Neural cell (in vitro differentiated cells): Measurements from ENCODE around the gene CROCC2. TPM values are rescaled to one million over a fixed set of nuclear protein-coding genes. Genes with fewer than 3 reads are reported as not detected.

Experiments
- H2AFZ ChIP-seq: fragments of 200-600, 300-800 bp; sonication (generic), shearing (Covaris generic); 2 replicates; pipeline ENCODE4 v1.6.0; 2014; ENCODE audit warnings: low read depth, mild to moderate bottlenecking, antibody characterized with exemption, low read length, moderate library complexity
- H3F3A ChIP-seq: fragments of 200-600 bp; shearing (Covaris generic); 2 replicates; pipeline ENCODE4 v1.6.1; 2016; ENCODE audit warnings: mild to moderate bottlenecking, moderate library complexity, mixed read lengths, antibody characterized with exemption, low read length; ENCODE audit not compliant: insufficient read depth, poor library complexity, severe bottlenecking
- H3K27ac ChIP-seq: fragments of 200-600, 300-800 bp; sonication (generic), shearing (Covaris generic); 2 replicates; pipeline ENCODE4 v1.5.1; 2014; ENCODE audit warnings: mild to moderate bottlenecking, low read length, moderate library complexity
- H3K27me3 ChIP-seq: fragments of 300-800, 200-600 bp; sonication (generic), shearing (Covaris generic); 2 replicates; pipeline ENCODE4 v1.6.0; 2014; ENCODE audit warnings: mild to moderate bottlenecking, low read depth, low read length, moderate library complexity; ENCODE audit not compliant: insufficient read depth
- H3K36me3 ChIP-seq: fragments of 300-800, 200-600 bp; sonication (generic), shearing (Covaris generic); 2 replicates; pipeline ENCODE4 v1.5.1; 2014; ENCODE audit warnings: mild to moderate bottlenecking, antibody characterized with exemption, low read length, moderate library complexity; ENCODE audit not compliant: insufficient read depth
- H3K4me2 ChIP-seq: fragments of 300-800, 200-600 bp; sonication (generic), shearing (Covaris generic); 2 replicates; pipeline ENCODE4 v1.6.0; 2014; ENCODE audit warnings: mild to moderate bottlenecking, low read length
- H3K4me3 ChIP-seq: fragments of 300-800, 200-600 bp; sonication (generic), shearing (Covaris generic); 2 replicates; pipeline ENCODE4 v1.5.1; 2014; ENCODE audit warnings: mild to moderate bottlenecking, low read length, moderate library complexity
- H3K79me2 ChIP-seq: fragments of 200-600 bp; shearing (Covaris generic); replicated peaks from 2 replicates; pipeline ENCODE4 v1.6.0; 2014; ENCODE audit warnings: mild to moderate bottlenecking, low read length, moderate library complexity; ENCODE audit not compliant: insufficient read depth
- H3K9ac ChIP-seq: fragments of 300-800, 200-600 bp; sonication (generic), shearing (Covaris generic); 2 replicates; pipeline ENCODE4 v1.6.1; 2016; ENCODE audit warnings: mild to moderate bottlenecking, low read length, mixed read lengths
- H3K9me2 ChIP-seq: fragments of 200-600 bp; shearing (Covaris generic); 2 replicates; pipeline ENCODE4 v1.6.1; 2016; ENCODE audit warnings: mild to moderate bottlenecking, low read length, mixed read lengths; ENCODE audit not compliant: insufficient read depth
- H3K9me3 ChIP-seq: fragments of 200-600, 300-800 bp; sonication (generic), shearing (Covaris generic); 2 replicates; pipeline ENCODE4 v1.6.1; 2016; ENCODE audit warnings: mild to moderate bottlenecking, mixed run types, low read length, moderate library complexity, mixed read lengths
- H4K20me1 ChIP-seq: fragments of 200-600 bp; shearing (Covaris generic); 2 replicates; pipeline ENCODE4 v1.6.1; 2016; ENCODE audit warnings: mild to moderate bottlenecking, mixed run types; ENCODE audit not compliant: insufficient read depth
- CTCF ChIP-seq: fragments of 450-650 bp; IDR thresholded peaks from 2 replicates; pipeline ENCODE4 v1.5.1; 2014; ENCODE audit warnings: antibody characterized with exemption, mild to moderate bottlenecking, moderate library complexity; ENCODE audit not compliant: poor library complexity, severe bottlenecking
- EP300 ChIP-seq: fragments of 450-650 bp; conservative IDR thresholded peaks from 2 replicates; pipeline ENCODE4 v1.6.1; 2014; ENCODE audit warnings: antibody characterized with exemption, mild to moderate bottlenecking, moderate library complexity; ENCODE audit not compliant: poor library complexity, severe bottlenecking
- EZH2 ChIP-seq: fragments of 200-600, 300-800 bp; shearing (Covaris generic), sonication (generic); IDR thresholded peaks from 2 replicates; pipeline ENCODE4 v1.6.1; 2014; ENCODE audit warnings: antibody characterized with exemption, low read length, borderline replicate concordance, mild to moderate bottlenecking; ENCODE audit not compliant: insufficient read depth, poor library complexity, severe bottlenecking
- MXI1 ChIP-seq: fragments of 450-650 bp; conservative IDR thresholded peaks from 2 replicates; pipeline ENCODE4 v1.6.1; 2014; ENCODE audit warnings: antibody characterized with exemption, mild to moderate bottlenecking; ENCODE audit not compliant: poor library complexity, severe bottlenecking
- POLR2AphosphoS5 ChIP-seq: IDR thresholded peaks from 2 replicates; pipeline ENCODE4 v1.6.1; 2012
- RAD21 ChIP-seq: fragments of 450-650 bp; conservative IDR thresholded peaks from 2 replicates; pipeline ENCODE4 v1.6.1; 2014; ENCODE audit warnings: antibody characterized with exemption, mild to moderate bottlenecking, moderate library complexity
- SMC3 ChIP-seq: fragments of 450-650 bp; conservative IDR thresholded peaks from 2 replicates; pipeline ENCODE4 v1.6.1; 2014; ENCODE audit warnings: antibody characterized with exemption, mild to moderate bottlenecking, moderate library complexity; ENCODE audit not compliant: poor library complexity
- TAF1 ChIP-seq: IDR thresholded peaks from 2 replicates; pipeline ENCODE4 v1.6.1; 2012; ENCODE audit warnings: low read depth
- polyA plus RNA-seq: library from polyadenylated mRNA; depleted of rRNA; stranded (reverse); fragments of >200 nt; gene quantifications from 2 replicates; pipeline ENCODE4 v1.2.3, GENCODE V29; 2014
- TF ChIP-seq, protein P1 (sequence below): IDR thresholded peaks from 2 replicates; pipeline ENCODE4 v1.6.1; 2012; ENCODE audit warnings: borderline replicate concordance

The CROCC2 gene
- polyA plus RNA-seq, 1 donor from 2014 or later = 0.09 TPM

GRCh38 chr2:240963868-240964703, 58.0 kb downstream of the CROCC2 start:
- Histone ChIP-seq H3K27ac (no peak overlapping the region), H3K9me2 (no peaks in the 10 kb centered on the region), H4K20me1 (no peaks in the 10 kb centered on the region), H3K9me3 (no peaks in the 10 kb centered on the region), H2AFZ (no peak overlapping the region), H3F3A (no peaks in the 10 kb centered on the region), H3K27me3 (no peaks in the 10 kb centered on the region), H3K36me3 (no peaks in the 10 kb centered on the region), H3K9ac (no peak overlapping the region), H3K4me2 (no peak overlapping the region), H3K4me3 (no peak overlapping the region), H3K79me2 (no peaks in the 10 kb centered on the region)
- no peak for TF ChIP-seq MXI1
- no peak for TF ChIP-seq POLR2AphosphoS5
- no peak for TF ChIP-seq EZH2
- TF ChIP-seq RAD21 = no peak
- no peak for TF ChIP-seq SMC3
- TF ChIP-seq TAF1 = no peak
- no peak for TF ChIP-seq EP300
- no peak for TF ChIP-seq CTCF
- TF ChIP-seq, protein P1, sequence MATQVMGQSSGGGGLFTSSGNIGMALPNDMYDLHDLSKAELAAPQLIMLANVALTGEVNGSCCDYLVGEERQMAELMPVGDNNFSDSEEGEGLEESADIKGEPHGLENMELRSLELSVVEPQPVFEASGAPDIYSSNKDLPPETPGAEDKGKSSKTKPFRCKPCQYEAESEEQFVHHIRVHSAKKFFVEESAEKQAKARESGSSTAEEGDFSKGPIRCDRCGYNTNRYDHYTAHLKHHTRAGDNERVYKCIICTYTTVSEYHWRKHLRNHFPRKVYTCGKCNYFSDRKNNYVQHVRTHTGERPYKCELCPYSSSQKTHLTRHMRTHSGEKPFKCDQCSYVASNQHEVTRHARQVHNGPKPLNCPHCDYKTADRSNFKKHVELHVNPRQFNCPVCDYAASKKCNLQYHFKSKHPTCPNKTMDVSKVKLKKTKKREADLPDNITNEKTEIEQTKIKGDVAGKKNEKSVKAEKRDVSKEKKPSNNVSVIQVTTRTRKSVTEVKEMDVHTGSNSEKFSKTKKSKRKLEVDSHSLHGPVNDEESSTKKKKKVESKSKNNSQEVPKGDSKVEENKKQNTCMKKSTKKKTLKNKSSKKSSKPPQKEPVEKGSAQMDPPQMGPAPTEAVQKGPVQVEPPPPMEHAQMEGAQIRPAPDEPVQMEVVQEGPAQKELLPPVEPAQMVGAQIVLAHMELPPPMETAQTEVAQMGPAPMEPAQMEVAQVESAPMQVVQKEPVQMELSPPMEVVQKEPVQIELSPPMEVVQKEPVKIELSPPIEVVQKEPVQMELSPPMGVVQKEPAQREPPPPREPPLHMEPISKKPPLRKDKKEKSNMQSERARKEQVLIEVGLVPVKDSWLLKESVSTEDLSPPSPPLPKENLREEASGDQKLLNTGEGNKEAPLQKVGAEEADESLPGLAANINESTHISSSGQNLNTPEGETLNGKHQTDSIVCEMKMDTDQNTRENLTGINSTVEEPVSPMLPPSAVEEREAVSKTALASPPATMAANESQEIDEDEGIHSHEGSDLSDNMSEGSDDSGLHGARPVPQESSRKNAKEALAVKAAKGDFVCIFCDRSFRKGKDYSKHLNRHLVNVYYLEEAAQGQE = no peak

DNA sequence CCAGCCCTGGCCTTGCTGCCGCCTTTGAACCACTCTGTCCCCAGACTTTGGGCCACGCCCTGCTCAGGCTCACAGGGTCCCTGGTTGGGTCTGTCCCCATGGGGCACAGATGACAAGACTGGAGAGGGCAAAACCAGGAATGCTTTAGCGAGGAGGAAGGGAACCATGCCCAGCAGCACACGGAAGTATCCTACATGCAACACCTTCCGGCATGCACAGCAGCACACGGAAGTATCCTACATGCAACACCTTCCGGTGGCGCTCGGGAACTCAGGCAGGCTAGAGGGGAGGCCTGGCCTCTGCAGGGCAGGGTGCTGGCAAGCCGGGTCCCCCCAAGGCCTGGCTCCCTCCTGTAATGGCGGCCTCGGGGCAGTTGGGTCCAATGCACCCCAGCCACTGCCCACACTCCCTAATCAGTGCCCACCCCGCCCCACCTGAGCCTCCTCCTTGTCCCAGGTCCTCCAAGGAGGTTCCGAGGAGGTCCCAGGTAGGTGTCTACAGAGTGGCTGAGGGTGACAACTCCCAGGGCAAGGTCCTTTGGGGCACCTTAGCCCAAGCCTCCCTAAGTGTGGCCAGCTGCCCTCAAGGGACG, 58.7 kb downstream of the CROCC2 start:
- TF ChIP-seq RAD21 (no peak), MXI1 (no peak), POLR2AphosphoS5 (no peak), CTCF (no peak), SMC3 (no peak), EZH2 (no peak), TAF1 (no peak), EP300 (no peak)
- TF ChIP-seq, protein P1 = no peak
- Histone ChIP-seq H3K4me2 (no peak overlapping the region), H3K79me2 (no peaks in the 10 kb centered on the region), H3K27me3 (no peaks in the 10 kb centered on the region), H3F3A (no peaks in the 10 kb centered on the region), H2AFZ (no peak overlapping the region), H4K20me1 (no peaks in the 10 kb centered on the region), H3K27ac (no peak overlapping the region), H3K9me2 (no peaks in the 10 kb centered on the region), H3K4me3 (no peak overlapping the region), H3K36me3 (no peaks in the 10 kb centered on the region), H3K9ac (no peak overlapping the region), H3K9me3 (no peaks in the 10 kb centered on the region)
